NCI-H2227 (cell line): ENCODE results near the gene PCNA.

Experiments used
- DNase-seq: peaks from one replicate; lab custom pipeline; 2025; ENCODE audit not compliant: unreplicated experiment; lab: John Stamatoyannopoulos, UW

PCNA gene

GRCh38 chr20:5067877-5068645, 51.7 kb downstream of the PCNA start:
- no peak for DNase-seq

GRCh38 chr20:5065879-5066383, 53.8 kb downstream of the PCNA start:
- DNase-seq, result no peak

DNA sequence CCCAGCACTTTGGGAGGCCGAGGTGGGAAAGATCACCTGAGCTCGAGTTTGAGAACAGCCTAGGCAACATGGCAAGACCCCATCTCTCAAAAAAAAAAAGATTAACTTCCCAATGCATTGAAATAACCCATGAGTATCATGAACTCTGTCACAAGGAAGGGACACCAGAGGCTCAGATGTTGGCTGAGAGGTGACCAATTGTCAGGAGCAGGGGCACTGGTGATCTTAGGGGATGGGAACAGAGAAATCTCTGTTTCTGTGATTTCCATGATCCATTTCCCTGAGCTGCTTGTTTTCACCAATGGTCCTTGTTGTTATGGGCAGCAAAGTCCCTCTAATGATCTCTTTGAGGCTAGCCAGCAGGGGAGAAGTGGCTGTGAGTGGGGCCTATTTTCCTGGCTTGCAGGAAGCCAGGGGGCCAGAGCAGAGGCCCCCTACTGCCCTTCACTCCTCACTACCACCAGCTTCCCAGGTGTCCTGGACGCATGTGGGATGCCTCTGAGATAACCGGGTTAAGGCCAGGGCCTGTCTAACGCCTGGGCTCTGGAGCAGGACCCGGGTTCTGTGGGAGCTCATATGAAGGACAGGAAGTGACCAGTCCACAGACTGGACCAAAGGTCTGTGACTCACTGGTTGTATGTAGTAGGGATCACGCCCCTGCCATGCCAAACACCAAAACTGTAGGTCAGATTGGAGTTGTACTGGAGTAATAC, 54.4 kb downstream of the PCNA start:
- no peak for DNase-seq
